WTC11 (cell line): Measurements from ENCODE around the gene ZNF212.
"Not testable (repeated sequence)": the region's sequence is repeated elsewhere in the genome, so short reads cannot be mapped to it uniquely, and the experiment has no call there.

ENCODE experiments used
- ESRRA ChIP-seq: sonication (generic); formaldehyde crosslinking; IDR thresholded peaks from 2 replicates; pipeline ENCODE4 v1.8.1; 2022; ENCODE audit warnings: mild to moderate bottlenecking, missing genetic modification reagents, borderline replicate concordance
- FOXK1 ChIP-seq: sonication (generic); formaldehyde crosslinking; IDR thresholded peaks from 2 replicates; pipeline ENCODE4 v1.8.0; 2022; ENCODE audit warnings: mild to moderate bottlenecking, moderate library complexity, missing genetic modification reagents
- KAT7 ChIP-seq: sonication (generic); formaldehyde crosslinking; IDR thresholded peaks from 2 replicates; pipeline ENCODE4 v1.8.1; 2023; ENCODE audit warnings: missing genetic modification reagents, mild to moderate bottlenecking, borderline replicate concordance
- TP53 ChIP-seq: sonication (generic); formaldehyde crosslinking; IDR thresholded peaks from 2 replicates; pipeline ENCODE4 v1.8.1; 2023; ENCODE audit warnings: mild to moderate bottlenecking, missing genetic modification reagents
- TF ChIP-seq, protein P1 (sequence below): sonication (generic); formaldehyde crosslinking; IDR thresholded peaks from 2 replicates; pipeline ENCODE4 v1.8.1; 2023; ENCODE audit warnings: mild to moderate bottlenecking, missing genetic modification reagents, moderate library complexity
- TF ChIP-seq, protein P2 (sequence below): fragments of 200-600 bp; IDR thresholded peaks from 2 replicates; pipeline ENCODE4 v1.8.0; 2022; ENCODE audit warnings: antibody characterized with exemption
- TF ChIP-seq, protein P3 (sequence below): sonication (generic); formaldehyde crosslinking; IDR thresholded peaks from 2 replicates; pipeline ENCODE4 v1.8.0; 2022; ENCODE audit warnings: mild to moderate bottlenecking, missing genetic modification reagents
- TF ChIP-seq, protein P4 (sequence below): sonication (generic); formaldehyde crosslinking; IDR thresholded peaks from 2 replicates; pipeline ENCODE4 v1.8.0; 2022; ENCODE audit warnings: mild to moderate bottlenecking, missing genetic modification reagents
- TF ChIP-seq, protein P5 (sequence below): sonication (generic); formaldehyde crosslinking; IDR thresholded peaks from 2 replicates; pipeline ENCODE4 v1.8.1; 2022; ENCODE audit warnings: low read depth, missing genetic modification reagents, borderline replicate concordance
- TF ChIP-seq, protein P6 (sequence below): sonication (generic); formaldehyde crosslinking; IDR thresholded peaks from 2 replicates; pipeline ENCODE4 v1.8.1; 2023; ENCODE audit warnings: mild to moderate bottlenecking, missing genetic modification reagents

DNA sequence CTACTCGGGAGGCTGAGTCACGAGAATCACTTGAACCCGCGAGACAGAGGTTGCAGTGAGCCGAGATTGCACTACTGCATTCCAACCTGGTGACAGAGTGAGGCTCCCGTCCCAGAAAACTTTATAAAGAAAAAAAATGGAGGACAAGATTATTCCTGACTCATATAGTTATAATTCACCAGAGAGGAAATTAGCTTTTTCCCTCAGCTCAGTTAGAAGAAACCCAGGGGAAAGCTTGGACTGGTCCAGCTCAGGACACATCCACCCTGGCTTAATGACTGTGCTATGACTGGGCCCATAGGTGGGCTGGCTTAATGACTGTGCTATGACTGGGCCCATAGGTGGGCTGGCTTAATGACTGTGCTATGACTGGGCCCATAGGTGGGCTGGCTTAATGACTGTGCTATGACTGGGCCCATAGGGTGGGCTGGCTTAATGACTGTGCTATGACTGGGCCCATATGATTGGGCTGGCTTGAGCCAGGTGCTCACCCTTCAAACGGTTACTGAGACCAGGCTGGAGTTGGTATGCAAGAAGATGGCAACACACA, 5.7 kb upstream of the ZNF212 start:
- TF ChIP-seq, protein P1, sequence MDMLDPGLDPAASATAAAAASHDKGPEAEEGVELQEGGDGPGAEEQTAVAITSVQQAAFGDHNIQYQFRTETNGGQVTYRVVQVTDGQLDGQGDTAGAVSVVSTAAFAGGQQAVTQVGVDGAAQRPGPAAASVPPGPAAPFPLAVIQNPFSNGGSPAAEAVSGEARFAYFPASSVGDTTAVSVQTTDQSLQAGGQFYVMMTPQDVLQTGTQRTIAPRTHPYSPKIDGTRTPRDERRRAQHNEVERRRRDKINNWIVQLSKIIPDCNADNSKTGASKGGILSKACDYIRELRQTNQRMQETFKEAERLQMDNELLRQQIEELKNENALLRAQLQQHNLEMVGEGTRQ (CRISPR knock-in tag) = not testable (repeated sequence)
- TF ChIP-seq, protein P2, sequence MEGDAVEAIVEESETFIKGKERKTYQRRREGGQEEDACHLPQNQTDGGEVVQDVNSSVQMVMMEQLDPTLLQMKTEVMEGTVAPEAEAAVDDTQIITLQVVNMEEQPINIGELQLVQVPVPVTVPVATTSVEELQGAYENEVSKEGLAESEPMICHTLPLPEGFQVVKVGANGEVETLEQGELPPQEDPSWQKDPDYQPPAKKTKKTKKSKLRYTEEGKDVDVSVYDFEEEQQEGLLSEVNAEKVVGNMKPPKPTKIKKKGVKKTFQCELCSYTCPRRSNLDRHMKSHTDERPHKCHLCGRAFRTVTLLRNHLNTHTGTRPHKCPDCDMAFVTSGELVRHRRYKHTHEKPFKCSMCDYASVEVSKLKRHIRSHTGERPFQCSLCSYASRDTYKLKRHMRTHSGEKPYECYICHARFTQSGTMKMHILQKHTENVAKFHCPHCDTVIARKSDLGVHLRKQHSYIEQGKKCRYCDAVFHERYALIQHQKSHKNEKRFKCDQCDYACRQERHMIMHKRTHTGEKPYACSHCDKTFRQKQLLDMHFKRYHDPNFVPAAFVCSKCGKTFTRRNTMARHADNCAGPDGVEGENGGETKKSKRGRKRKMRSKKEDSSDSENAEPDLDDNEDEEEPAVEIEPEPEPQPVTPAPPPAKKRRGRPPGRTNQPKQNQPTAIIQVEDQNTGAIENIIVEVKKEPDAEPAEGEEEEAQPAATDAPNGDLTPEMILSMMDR = not testable (repeated sequence)
- TF ChIP-seq KAT7, TP53, ESRRA, FOXK1 (CRISPR knock-in tag): not testable (repeated sequence)
- TF ChIP-seq, protein P3, sequence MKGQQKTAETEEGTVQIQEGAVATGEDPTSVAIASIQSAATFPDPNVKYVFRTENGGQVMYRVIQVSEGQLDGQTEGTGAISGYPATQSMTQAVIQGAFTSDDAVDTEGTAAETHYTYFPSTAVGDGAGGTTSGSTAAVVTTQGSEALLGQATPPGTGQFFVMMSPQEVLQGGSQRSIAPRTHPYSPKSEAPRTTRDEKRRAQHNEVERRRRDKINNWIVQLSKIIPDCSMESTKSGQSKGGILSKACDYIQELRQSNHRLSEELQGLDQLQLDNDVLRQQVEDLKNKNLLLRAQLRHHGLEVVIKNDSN (CRISPR knock-in tag) = not testable (repeated sequence)
- TF ChIP-seq, protein P4, sequence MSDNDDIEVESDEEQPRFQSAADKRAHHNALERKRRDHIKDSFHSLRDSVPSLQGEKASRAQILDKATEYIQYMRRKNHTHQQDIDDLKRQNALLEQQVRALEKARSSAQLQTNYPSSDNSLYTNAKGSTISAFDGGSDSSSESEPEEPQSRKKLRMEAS = not testable (repeated sequence)
- TF ChIP-seq, protein P5, sequence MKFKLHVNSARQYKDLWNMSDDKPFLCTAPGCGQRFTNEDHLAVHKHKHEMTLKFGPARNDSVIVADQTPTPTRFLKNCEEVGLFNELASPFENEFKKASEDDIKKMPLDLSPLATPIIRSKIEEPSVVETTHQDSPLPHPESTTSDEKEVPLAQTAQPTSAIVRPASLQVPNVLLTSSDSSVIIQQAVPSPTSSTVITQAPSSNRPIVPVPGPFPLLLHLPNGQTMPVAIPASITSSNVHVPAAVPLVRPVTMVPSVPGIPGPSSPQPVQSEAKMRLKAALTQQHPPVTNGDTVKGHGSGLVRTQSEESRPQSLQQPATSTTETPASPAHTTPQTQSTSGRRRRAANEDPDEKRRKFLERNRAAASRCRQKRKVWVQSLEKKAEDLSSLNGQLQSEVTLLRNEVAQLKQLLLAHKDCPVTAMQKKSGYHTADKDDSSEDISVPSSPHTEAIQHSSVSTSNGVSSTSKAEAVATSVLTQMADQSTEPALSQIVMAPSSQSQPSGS (CRISPR knock-in tag) = not testable (repeated sequence)
- TF ChIP-seq, protein P6, sequence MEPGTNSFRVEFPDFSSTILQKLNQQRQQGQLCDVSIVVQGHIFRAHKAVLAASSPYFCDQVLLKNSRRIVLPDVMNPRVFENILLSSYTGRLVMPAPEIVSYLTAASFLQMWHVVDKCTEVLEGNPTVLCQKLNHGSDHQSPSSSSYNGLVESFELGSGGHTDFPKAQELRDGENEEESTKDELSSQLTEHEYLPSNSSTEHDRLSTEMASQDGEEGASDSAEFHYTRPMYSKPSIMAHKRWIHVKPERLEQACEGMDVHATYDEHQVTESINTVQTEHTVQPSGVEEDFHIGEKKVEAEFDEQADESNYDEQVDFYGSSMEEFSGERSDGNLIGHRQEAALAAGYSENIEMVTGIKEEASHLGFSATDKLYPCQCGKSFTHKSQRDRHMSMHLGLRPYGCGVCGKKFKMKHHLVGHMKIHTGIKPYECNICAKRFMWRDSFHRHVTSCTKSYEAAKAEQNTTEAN (CRISPR knock-in tag) = not testable (repeated sequence)
